Measurements from ENCODE around the gene MTERF2.

DNA sequence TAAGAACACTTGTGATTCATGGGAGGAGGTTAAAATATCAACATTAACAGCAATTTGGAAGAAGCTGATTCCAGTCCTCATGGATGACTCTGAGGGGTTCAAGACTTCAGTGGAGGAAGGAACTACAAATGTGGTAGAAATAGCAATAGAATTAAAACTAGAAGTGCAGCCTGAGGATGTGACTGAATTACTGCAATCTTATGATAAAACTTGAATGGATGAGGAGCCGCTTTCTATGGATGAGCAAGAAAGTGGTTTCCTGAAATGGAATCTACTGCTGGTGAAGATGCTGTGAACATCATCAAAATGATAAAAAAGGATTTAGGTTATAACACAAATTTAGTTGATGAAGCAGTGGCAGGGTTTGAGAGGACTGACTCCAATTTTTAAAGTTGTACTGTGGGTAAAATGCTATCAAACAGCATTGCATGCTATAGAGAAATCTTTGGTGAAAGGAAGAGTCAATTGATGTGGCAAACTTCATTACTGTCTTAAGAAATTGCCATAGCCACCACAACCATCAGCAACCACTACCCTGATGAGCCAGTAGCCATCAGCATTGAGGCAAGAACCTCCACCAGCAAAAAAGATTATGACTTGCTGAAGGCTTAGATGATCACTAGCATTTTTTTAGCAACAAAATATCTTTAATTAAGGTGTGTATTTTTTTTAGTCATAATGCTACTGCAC, 25.9 kb upstream of the MTERF2 start:
- no peak for TF ChIP-seq EP300 (IDR thresholded peaks at IDR 0.05; ENCODE audit: borderline replicate concordance)
- TF ChIP-seq EGR1 (IDR thresholded peaks at IDR 0.05): no peak
- no peak for TF ChIP-seq YY1 (IDR thresholded peaks at IDR 0.05; ENCODE audit: low read depth)
- TF ChIP-seq CEBPB (IDR thresholded peaks at IDR 0.05): no peak

Measured in Ishikawa (cell line).